AG08396 (cell line): ENCODE data around the gene CHERP.

ENCODE experiments used
- DNase-seq: peaks from one replicate; pipeline ENCODE4 v3.0.0; 2012; ENCODE audit warnings: low spot score, mixed read lengths

The CHERP gene

GRCh38 chr19:16542910-16543472 lies 754 bp upstream of the CHERP start:
- no peak for DNase-seq

DNA sequence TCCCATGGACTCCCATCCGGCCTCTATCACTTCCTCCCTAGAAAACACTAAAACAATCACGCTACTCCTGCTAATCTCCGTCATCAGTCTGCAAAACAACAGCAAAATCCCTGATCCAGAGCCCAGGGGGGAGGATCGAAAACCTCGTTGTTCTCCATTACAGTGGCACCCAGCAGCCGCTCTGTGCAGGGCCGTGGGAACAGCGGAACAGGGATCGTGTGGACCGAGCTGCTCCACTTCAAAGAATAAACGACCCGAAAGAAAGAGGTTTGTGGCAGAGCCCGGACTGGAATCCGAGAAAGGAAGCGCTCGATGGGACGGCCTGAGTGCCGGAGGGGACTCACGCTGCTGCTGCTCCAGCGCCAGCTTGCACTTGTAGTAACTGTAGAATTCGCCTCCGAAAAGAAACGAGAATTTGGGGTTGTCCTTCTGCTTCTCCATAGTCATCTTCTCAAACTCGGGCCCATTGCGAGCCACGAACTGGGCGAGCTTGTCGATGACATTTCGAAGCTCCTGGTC lies 652 bp downstream of the CHERP start:
- DNase-seq = peak; percentile 48

DNA sequence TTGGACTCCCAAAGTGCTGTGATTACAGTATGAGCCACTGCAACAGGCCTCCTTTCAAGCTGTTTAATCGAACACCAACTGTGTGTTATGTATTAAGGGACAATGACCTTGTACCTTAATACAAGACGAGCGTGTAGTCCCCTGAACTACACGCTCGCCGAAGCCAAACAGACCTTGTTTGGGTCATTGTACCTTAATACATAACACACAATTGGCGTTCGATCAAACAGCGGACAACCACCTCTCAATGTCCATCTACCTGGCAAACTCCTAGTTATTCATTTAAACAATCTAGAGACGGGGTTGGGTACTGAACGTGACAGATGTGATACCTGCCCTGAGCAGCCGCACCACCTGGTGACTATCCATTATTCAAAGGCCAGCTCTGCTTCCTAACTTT lies 1.3 kb downstream of the CHERP start:
- no peak for DNase-seq

DNA sequence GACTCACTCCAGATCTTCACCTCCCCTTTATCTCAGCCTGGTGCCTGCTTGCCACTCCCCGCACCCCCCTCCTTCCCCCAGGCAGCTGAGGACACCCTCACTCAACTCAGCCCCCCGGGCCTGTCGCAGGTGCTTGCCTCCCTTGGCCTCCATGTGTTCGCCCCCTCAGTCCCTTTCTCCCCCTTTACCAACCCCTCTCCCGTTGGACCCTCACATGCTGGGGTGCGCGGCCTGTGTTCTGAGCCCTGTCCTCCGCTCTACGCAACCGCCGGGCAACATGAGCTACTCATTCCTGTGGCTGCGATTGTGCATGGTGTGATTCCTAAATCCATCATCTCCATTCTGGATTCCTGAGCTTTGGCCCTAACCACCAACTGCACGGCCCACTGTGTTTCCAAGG lies 5.1 kb downstream of the CHERP start:
- no peak for DNase-seq

DNA sequence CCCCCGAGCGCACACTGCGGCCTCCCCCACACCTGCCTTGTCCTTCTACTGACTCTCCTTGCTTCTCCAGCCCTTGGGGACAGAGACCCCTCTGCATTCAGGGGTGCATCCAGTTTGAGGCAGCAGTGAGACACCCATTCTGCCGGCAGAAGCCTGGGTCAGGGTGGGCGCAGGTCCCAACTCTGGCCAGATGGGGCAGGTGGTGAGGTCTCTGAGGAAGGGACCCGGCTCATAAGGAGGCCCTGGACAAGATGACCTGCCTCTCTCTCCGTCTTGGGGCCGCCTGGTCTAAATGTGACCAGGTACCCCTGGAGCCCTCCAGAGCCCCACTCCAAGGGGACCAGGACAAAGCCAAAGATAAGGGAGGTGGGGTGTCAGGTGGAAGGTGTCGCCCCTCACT lies 6.1 kb downstream of the CHERP start:
- peak; percentile 8 for DNase-seq

DNA sequence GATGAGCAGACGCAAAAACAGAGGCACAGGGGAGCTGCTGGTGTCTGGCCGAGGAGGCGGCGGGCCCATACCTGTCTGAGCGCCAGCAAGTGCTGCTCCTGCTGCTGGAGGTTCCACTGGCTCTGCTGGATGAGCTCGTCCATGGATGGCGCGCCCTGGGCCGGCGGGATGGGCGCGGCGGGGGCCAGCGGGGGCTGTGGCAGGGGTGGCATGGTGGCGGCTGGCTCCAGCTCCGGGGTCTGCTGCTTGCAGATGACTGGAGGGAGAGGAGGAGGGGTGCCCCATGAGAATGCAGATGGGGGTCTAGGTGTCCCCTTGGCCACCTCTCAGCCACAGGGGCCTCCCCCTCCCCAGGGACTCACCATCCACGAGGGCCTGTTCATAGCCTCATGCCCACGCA lies 6.9 kb downstream of the CHERP start:
- no peak for DNase-seq

DNA sequence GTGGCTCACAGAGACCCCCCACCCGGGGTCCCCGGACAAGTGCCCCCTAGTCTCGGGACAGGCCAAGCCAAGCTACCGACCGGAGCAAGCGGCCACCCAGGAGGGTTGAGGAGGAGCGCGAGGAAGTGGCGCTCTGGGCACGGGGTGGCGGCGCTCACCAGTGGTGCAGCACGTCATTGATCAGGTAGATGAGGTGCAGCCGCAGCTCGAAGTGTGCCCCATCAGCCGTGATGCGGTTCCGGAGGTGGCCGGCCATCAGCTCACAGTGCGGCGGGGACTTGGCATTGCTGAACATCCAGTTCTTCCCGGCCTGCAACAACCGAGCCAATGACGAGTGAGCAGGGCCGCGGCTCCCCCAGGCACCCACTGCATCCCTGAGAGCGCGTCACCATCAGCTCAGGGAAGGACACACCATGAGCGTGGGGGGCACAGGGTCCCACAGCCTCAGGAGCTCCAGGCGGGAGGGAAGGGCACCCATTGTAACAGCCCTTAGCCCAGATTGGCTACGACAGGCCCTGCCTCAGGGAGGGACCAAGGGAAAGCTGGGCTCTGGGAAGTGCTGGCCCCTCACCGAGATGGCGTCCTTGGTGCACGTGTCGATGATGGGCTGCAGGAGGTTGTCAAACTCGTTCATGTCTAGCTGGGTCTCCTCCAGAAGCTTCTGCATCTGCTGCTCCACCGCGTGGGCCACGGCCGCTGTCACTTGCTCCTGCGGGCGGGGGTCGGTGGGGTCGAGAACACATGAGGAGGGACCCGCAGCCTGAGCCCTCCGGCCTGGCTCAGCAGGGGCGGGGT lies 9.6 kb downstream of the CHERP start:
- DNase-seq = no peak

GRCh38 chr19:16531380-16531669 lies 10.9 kb downstream of the CHERP start:
- no peak for DNase-seq

DNA sequence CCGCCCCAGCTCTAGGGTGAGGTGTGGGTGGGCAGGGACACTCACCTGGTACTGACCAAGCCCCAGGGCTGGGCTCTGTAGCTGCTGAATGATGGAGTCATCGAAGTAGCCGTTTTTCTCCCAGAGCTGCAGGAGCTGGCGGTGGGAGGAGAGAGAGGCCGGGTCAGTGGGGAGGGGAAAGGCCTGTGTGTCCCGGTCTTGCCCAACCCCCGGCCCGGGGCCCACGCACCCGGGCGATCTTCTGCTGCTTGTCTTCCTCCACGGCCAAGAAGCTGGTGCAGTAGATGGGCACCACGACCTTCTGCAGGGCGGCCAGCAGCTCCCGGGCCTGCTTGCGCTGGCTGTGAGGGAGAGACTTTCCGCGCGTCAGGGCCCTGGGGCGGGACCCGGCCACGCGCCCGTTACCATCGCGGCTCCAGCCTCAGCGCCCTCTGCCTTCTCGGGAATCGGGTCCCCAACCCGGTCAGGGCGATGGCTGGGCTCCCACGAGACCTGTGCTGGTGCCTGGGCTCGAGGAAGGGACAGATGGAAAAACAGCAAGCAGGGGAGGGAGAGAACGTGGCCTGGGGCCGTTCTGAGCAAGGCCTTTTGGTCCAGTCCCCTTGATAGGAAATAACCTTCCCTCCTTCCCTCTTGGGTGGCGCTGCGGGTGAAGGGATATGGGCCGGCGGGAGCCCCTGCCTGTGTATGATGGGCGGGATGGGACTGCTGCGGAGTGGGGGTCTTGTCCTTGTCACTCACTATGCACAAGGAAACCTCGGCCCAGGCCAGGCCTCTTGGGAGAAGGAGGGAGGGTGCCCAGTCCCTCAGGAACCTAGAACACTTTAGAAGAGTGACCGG lies 11.5 kb downstream of the CHERP start:
- no peak for DNase-seq

DNA sequence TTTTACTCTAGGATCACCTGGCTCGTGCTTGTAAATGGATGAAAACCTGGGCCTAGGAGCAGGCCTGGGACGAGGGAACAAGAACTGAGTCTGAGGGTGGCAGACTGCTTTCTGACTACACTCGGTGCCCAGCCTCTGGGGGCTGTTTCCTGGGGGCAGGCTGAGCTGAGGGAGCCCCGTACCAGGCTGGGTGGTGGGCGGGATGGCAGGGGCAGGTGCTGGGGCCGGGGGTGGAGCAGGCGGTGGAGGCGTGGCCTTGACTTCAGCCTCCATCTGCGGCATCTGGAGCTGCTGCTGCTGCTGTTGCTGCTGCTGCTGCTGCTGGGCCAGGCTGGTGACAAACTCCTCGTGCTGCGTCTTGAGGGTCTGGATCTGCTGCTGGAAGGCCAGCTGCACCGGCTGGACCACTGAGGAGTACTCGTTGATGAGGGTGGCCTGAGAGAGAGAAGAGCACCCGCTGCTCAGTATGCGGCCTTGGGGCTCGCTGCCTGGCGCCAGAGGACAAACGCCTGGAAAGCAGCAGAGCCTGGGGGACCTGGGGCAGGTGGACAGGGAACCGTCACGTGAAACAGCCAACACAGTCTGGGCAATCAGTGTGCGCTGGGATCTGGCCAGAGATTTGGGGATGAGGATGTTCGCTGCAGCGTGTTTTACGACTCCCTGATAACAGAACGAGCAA lies 12.6 kb downstream of the CHERP start:
- no peak for DNase-seq

GRCh38 chr19:16527971-16528521 lies 14.2 kb downstream of the CHERP start:
- no peak for DNase-seq

DNA sequence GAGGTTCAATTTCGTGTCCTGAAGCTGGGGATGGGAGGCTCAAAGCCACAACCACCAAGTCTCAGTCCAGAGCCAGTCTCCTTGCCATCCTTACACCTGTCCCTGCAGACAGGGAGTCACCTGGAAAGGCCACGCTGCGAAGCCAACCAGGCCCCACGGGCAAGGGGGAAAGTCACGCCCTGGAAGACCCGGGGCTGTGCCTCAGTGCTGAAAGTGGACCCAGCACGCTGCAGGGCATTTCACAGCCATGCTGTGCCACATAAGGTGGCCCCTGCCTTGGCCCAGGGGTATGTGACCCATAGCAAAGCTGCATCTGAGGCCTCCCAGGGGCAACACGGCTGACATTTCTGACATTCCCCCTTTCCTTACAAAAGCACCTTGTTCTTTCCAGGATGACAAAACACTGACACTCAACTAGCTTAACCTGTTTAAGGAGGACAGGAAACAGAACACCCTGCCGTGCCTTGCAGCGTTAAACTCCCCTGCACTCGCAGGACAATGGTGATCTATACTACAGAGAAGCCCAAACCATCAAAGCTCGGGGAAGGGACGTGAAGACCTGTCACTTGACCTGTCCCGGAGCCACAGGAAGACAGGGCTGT lies 14.8 kb downstream of the CHERP start:
- DNase-seq = no peak

GRCh38 chr19:16525751-16526481 lies 16.3 kb downstream of the CHERP start:
- DNase-seq = no peak

GRCh38 chr19:16524991-16525734 lies 17.1 kb downstream of the CHERP start:
- DNase-seq = no peak

DNA sequence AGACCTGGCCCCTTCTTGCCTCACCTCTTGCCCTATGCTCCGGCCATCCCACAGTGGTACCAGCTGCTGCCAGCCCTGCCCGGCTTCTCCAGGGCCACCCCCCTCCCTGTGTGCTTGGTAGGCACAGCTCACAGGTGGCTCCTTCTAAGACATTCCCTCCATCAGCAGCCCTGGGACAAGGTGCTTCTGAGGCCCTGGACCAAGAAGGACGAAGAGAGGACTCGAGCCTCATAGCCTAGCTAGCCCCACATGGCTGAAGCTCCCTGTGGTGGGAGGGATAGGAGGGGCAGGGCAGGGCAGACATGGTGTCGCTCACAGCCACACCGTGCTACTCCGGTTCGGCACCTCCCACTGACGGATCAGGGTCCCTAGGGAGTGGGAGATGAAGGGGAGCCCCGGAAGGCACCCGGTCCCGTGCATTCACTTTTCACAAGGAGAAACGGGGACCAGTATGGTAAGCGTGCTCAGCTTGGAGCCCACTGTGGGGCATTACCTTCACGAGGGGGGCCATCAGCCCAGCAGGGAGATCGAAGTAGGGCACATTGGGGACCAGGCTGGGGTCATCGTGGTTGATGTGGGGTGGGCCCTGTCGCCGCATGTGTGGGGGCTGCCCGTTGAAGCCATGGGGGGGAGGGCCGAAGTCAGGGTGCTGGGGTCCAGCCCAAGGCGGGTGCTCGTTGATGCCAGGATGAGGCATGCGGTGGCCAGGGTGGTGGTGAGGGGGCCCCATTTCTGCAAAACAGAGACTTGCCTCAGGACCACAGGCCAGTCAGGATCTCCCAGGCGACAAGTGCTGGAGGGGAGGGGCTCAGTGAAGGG lies 19.5 kb downstream of the CHERP start:
- DNase-seq = no peak

- no peak for DNase-seq
These were observed 20.4 kb downstream of the CHERP start for GRCh38 chr19:16521715-16522289.

DNA sequence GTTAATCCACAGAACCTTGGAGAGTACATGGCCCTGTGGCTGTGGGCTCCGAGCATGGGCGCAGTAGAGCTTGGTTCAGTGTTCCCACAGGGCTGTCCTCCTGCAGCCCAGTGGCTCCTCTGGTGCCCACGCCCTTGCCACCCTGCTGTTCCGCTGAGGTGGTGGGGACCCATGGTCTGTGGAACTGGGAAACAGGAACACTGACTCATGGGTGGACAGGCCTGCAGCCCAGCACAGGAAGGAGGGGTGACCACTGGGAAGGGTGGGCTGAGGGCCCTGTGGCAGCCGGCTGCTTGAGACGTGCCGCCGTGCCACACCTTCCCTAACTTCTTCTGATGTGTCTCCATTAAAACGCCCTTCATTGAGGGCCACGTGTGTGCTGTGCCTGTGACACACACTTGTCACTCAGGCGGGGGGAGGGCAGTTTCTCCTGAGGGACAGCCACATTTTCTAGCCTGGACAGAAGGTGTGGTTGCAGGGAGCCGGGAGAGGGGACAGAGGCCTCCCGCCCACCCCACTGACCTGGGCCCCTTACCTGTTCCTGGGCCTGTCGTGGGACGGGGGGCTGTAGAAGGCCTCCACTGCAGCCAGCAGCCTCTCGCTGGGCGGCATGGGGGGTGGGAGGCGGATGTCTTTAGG lies 21.1 kb downstream of the CHERP start:
- no peak for DNase-seq
